Smooth muscle cell (in vitro differentiated cells): ENCODE data around the gene LRIG1. TPM values are rescaled to one million over a fixed set of nuclear protein-coding genes. Genes with fewer than 3 reads are reported as not detected.

Source experiments
- DNase-seq: peaks from one replicate; lab custom pipeline; 2025; ENCODE audit not compliant: unreplicated experiment; lab: John Stamatoyannopoulos, UW
- H2AFZ ChIP-seq: fragments of 200-600 bp; sonication (generic); 2 replicates; pipeline ENCODE4 v1.6.0; 2016; ENCODE audit warnings: antibody characterized with exemption, low read depth, mild to moderate bottlenecking
- H3F3A ChIP-seq: fragments of 200-600 bp; sonication (generic); 2 replicates; pipeline ENCODE4 v1.6.0; 2017; ENCODE audit warnings: antibody characterized with exemption, low read depth
- H3K27ac ChIP-seq: fragments of 200-600 bp; sonication (generic); 2 replicates; pipeline ENCODE4 v1.5.1; 2016; ENCODE audit warnings: low read depth, mild to moderate bottlenecking
- H3K27me3 ChIP-seq: fragments of 200-600 bp; sonication (generic); 2 replicates; pipeline ENCODE4 v1.6.1; 2016; ENCODE audit warnings: low read depth, mild to moderate bottlenecking
- H3K36me3 ChIP-seq: fragments of 200-600 bp; sonication (generic); 2 replicates; pipeline ENCODE4 v1.5.1; 2016; ENCODE audit warnings: low read depth
- H3K4me1 ChIP-seq: fragments of 200-600 bp; sonication (generic); 2 replicates; pipeline ENCODE4 v1.5.1; 2016; ENCODE audit warnings: low read depth
- H3K4me2 ChIP-seq: fragments of 200-600 bp; sonication (generic); 2 replicates; pipeline ENCODE4 v1.6.0; 2016; ENCODE audit warnings: mild to moderate bottlenecking
- H3K4me3 ChIP-seq: fragments of 200-600 bp; sonication (generic); 2 replicates; pipeline ENCODE4 v1.5.1; 2016; ENCODE audit warnings: mild to moderate bottlenecking
- H3K79me2 ChIP-seq: fragments of 200-600 bp; sonication (generic); 2 replicates; pipeline ENCODE4 v1.6.0; 2016; ENCODE audit warnings: low read depth, mild to moderate bottlenecking
- H3K9ac ChIP-seq: fragments of 200-600 bp; sonication (generic); 2 replicates; pipeline ENCODE4 v1.6.0; 2016; ENCODE audit warnings: low read depth
- H3K9me3 ChIP-seq: fragments of 200-600 bp; sonication (generic); replicated peaks from 2 replicates; pipeline ENCODE4 v1.5.1; 2016; ENCODE audit warnings: low read depth
- H4K20me1 ChIP-seq: fragments of 200-600 bp; sonication (generic); 2 replicates; pipeline ENCODE4 v1.6.0; 2016; ENCODE audit warnings: low read depth
- WGBS: methylation state at CpG from one replicate; pipeline ENCODE4 v1.1.7; 2016; ENCODE audit warnings: low lambda C conversion rate; 5-methylcytosine and 5-hydroxymethylcytosine counted together
- polyA plus RNA-seq: library from polyadenylated mRNA; unstranded; fragments of >200 nt; fragmentation: Nextera tagmentation; extraction: Ambion mirVana; gene quantifications from 2 replicates; pipeline ENCODE4 v1.2.1, GENCODE V29; 2016
- total RNA-seq: library from RNA; depleted of rRNA; stranded (reverse); fragments of >200 nt; gene quantifications from 2 replicates; pipeline ENCODE4 v1.2.3, GENCODE V29; 2014
- TF ChIP-seq, protein P1 (sequence below): fragments of 200-600 bp; sonication (generic); IDR thresholded peaks from 2 replicates; pipeline ENCODE4 v1.5.1; 2017; ENCODE audit warnings: borderline replicate concordance, mild to moderate bottlenecking, antibody characterized with exemption; ENCODE audit not compliant: insufficient read depth, poor library complexity, severe bottlenecking

Gene LRIG1
- total and polyA plus RNA-seq, 2 experiments from 2014 or later = 26.5 to 31.3 TPM

DNA sequence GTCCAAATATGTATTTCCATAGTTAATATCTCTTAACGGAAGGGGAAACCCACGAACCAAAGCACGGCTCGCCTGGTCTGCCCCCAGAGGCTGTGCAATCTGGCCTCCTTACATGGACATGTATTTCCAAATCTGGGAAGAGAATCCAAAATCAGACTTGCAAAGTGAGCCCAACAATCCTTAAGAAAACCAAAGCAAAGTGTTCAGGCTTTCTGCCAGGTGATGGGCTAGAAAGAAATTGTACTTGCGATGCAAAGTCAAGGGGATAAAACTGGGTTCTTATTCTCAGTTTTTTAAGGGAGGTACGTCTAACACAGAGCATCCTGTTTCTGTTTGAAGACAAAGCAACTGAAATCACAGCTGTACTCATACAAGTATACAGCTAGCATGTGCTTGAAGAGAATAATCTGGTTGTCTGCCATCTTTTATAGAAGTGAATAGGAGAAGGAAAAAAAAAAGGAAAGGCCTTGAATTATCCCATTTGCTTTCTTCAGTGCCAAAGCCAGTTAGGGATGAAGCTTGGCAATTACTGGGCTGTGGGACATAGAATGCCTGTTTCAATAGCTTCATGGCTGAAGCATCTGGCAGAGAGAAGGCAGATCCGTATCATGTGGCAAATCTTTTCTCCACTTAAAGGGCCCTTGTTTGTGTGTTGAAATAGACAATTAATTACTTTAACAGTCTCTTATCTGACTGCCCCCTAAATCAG is 48.4 kb downstream of the LRIG1 start:
- no peak overlapping the region for H2AFZ ChIP-seq

DNA sequence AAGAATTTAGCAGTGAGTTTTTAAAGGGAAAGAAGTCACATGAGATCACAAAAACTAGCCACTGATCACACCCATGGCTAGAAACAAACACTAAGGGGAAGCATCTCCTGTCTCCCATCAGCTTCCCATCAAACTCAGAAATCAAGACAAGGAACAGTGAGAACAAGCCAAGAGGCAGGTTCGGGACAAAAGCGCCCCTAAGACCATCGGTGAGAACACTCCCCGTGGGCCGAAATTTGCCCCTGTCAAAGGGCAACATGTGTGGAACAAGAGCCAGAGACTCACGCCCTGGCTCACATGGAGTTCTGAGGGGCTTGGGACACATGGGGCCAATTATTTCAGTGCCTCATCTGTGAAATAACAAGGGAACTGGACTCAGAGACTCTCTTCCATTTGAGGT is 49.1 kb downstream of the LRIG1 start:
- no peaks in the 10 kb centered on the region for H3K9me3 ChIP-seq
- no peaks in the 10 kb centered on the region for H3K27me3 ChIP-seq
- H3K79me2 ChIP-seq = peaks cover 14% of the 10 kb centered on the region
- no peak overlapping the region for H2AFZ ChIP-seq
- H3K4me1 ChIP-seq = peaks cover 25% of the 10 kb centered on the region
- H3K4me3 ChIP-seq = no peak overlapping the region
- H3K9ac ChIP-seq = no peak overlapping the region
- no peak for DNase-seq
- no peaks in the 10 kb centered on the region for H3K36me3 ChIP-seq
- no peak overlapping the region for H3K27ac ChIP-seq
- WGBS = 98% methylated on average over 6 of the region's 6 CpGs
- TF ChIP-seq, protein P1, sequence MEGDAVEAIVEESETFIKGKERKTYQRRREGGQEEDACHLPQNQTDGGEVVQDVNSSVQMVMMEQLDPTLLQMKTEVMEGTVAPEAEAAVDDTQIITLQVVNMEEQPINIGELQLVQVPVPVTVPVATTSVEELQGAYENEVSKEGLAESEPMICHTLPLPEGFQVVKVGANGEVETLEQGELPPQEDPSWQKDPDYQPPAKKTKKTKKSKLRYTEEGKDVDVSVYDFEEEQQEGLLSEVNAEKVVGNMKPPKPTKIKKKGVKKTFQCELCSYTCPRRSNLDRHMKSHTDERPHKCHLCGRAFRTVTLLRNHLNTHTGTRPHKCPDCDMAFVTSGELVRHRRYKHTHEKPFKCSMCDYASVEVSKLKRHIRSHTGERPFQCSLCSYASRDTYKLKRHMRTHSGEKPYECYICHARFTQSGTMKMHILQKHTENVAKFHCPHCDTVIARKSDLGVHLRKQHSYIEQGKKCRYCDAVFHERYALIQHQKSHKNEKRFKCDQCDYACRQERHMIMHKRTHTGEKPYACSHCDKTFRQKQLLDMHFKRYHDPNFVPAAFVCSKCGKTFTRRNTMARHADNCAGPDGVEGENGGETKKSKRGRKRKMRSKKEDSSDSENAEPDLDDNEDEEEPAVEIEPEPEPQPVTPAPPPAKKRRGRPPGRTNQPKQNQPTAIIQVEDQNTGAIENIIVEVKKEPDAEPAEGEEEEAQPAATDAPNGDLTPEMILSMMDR = no peak
- no peak overlapping the region for H3K4me2 ChIP-seq
- no peaks in the 10 kb centered on the region for H3F3A ChIP-seq
- H4K20me1 ChIP-seq = peaks cover 6% of the 10 kb centered on the region

More for the DNA sequence above, 48.4 kb downstream of the LRIG1 start:
- no peak overlapping the region for H3K27ac ChIP-seq
- H3K4me2 ChIP-seq = no peak overlapping the region
- DNase-seq = no peak
- H3K4me1 ChIP-seq = peaks cover 25% of the 10 kb centered on the region
- WGBS = 91% methylated on average over 7 of the region's 7 CpGs
- peaks cover 14% of the 10 kb centered on the region for H3K79me2 ChIP-seq
- H3K27me3 ChIP-seq = no peaks in the 10 kb centered on the region
- H3F3A ChIP-seq = no peaks in the 10 kb centered on the region
- TF ChIP-seq, protein P1 = no peak
- H3K9me3 ChIP-seq = no peaks in the 10 kb centered on the region
- no peak overlapping the region for H3K9ac ChIP-seq
- no peaks in the 10 kb centered on the region for H3K36me3 ChIP-seq
- H4K20me1 ChIP-seq = peaks cover 12% of the 10 kb centered on the region
- H3K4me3 ChIP-seq = no peak overlapping the region

DNA sequence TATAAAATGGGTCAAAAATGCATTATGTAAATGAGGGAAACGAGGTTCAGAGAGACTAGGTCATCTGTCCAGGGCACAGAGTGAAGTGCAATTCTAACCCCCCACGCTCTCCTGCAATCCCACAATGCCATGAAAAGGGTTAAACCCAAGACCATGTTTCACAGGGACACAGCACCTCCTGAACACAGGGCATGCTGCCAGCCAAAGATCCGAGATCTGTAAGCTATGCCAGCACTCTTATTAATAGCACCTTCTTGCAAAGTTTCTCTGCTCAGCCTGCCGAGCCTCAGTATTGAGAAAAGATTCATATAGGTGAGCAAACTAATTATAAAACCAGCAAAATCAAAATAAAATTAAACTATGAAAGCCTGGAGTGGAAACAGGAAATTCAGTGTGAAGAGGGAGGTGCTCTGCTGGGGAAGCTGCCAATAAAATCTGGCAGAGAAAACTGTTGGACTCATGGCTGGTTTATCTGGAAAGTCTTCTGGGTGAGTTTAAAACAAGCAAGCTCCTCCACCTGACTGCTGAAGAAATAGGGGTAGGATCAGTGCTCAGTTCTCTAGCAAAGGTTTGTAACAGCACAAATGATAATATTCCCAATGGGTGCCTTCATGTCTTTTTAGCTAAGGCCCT is 50.3 kb downstream of the LRIG1 start:
- Histone ChIP-seq H3K4me1 (peaks cover 21% of the 10 kb centered on the region), H3K9ac (no peak overlapping the region), H3K36me3 (no peaks in the 10 kb centered on the region), H3K27ac (no peak overlapping the region), H4K20me1 (peaks cover 5% of the 10 kb centered on the region), H3K79me2 (peaks cover 7% of the 10 kb centered on the region), H2AFZ (no peak overlapping the region), H3F3A (no peaks in the 10 kb centered on the region), H3K4me3 (no peak overlapping the region), H3K9me3 (no peaks in the 10 kb centered on the region), H3K4me2 (no peak overlapping the region), H3K27me3 (no peaks in the 10 kb centered on the region)
- TF ChIP-seq, protein P1 = no peak
- no peak for DNase-seq
- 95% methylated on average over 4 of the region's 4 CpGs for WGBS
